Activated CD4-positive, CD25-positive, alpha-beta regulatory T cell treated with anti-CD3 and anti-CD28 coated beads, Interleukin-2, amount 50 U/mL, for 16 hours (primary cell): ENCODE data around the gene MANF.

ENCODE experiments used
- DNase-seq: peaks from one replicate; pipeline ENCODE4 v3.0.0-alpha.2; 2020; ENCODE audit warnings: low read depth, low spot score

The MANF gene

DNA sequence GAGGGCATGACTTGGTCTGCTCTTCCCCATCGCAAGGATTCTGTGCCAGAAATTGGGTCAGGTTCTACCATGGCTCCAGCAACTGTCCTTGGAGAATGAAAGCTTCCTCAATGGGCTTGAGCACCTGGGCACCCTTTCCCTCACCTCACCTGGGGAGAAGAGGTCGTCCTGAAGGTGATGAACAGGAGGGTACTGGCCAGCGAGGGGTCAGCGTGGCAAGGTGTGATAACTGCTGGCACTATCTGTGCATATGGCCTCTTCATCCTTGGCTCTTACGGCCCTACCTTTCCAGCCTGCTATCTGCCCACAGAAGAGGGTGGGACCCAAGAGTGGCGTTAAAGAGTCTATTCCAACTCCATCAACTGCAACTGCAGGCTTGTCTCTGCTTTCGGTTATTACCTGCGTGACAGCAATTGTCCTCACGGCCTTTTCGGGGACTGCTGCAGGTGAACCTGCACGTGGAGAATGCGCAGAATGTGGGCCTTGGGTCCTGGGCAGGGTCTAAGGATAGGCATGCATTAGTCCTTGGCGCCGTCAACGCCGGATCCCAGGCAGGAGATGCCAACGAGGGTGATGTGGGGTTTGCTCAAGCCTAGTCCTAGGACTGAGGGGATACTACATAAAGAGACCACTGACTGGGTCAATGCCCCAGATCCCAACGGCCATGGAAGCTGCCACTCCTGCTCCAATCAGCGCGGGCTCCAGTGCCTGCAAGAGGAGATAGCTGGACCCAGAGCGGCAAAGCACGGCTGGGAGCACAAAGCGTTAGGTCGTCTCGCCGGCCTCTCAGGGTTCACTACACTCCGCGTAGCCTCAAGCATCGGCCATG is 5.4 kb downstream of the MANF start:
- no peak for DNase-seq

DNA sequence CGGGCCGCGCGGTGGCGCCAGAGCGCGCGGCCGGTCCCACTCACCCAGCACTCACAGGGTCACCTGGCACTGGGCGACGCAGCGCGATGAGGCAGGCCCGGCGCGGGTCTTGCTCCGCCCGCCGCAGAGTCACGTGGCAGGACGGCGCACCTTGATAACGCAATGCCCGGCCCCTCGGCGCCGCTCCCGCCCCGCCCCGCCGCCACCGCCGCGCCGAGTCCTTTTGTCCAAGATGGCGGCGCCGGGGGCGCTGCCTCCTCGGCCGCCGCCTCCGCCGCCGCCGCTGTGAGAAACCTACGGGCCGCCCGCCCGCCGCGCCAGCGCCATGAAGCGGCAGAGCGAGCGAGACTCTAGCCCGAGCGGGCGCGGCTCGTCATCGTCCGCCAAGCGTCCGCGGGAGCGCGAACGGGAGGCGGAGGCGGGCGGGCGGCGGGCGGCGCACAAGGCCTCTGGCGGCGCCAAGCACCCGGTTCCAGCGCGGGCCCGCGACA is 6.0 kb downstream of the MANF start, which contains the start of gene RBM15B:
RBM15B (plus strand) TSS at position 211 of the 491 bp plus-strand sequence; CDS start at position 326, 115 bp downstream.
- peak; percentile 93 for DNase-seq

DNA sequence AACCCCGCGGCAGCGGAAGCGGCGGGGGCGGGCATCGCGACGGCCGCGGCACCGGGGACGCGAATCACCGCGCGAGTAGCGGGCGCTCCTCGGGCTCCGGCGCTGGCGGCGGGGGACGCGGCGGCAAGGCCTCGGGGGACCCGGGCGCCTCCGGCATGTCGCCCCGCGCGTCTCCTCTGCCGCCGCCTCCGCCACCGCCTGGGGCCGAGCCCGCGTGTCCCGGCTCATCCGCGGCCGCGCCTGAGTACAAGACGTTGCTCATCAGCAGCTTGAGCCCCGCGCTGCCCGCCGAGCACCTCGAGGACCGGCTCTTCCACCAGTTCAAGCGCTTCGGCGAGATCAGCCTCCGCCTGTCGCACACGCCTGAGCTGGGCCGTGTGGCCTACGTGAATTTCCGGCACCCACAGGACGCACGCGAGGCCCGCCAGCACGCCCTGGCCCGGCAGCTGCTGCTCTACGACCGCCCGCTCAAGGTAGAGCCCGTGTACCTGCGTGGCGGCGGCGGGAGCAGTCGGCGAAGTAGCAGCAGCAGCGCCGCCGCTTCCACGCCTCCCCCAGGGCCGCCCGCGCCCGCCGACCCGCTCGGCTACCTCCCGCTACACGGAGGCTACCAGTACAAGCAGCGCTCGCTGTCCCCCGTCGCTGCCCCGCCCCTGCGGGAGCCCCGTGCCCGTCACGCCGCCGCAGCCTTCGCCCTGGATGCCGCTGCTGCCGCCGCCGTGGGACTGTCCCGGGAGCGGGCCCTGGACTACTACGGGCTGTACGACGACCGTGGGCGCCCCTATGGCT is 6.7 kb downstream of the MANF start:
- DNase-seq = peak; percentile 24

DNA sequence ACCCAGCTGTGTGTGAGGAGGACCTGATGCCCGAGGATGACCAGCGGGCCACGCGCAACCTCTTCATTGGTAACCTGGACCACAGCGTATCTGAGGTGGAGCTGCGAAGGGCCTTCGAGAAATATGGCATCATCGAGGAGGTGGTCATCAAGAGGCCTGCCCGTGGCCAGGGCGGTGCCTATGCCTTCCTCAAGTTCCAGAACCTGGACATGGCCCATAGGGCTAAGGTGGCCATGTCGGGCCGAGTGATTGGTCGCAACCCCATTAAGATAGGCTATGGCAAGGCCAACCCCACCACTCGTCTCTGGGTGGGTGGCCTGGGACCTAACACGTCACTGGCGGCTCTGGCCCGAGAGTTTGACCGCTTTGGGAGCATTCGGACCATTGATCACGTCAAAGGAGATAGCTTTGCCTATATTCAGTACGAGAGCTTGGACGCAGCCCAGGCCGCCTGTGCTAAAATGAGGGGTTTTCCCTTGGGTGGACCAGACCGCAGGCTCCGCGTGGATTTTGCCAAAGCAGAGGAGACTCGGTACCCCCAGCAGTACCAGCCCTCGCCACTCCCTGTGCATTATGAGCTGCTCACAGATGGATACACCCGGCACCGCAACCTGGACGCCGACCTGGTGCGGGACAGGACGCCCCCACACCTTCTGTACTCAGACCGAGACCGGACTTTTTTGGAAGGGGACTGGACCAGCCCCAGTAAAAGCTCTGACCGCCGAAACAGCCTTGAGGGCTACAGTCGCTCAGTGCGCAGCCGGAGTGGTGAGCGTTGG is 7.5 kb downstream of the MANF start:
- no peak for DNase-seq

DNA sequence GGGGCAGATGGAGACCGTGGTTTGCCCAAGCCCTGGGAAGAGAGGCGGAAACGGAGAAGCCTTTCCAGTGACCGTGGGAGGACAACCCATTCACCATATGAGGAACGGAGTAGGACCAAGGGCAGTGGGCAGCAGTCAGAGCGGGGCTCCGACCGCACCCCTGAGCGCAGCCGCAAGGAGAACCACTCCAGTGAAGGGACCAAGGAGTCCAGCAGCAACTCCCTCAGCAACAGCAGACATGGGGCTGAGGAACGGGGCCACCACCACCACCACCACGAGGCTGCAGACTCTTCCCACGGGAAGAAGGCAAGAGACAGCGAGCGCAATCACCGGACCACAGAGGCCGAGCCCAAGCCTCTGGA is 8.0 kb downstream of the MANF start:
- no peak for DNase-seq

DNA sequence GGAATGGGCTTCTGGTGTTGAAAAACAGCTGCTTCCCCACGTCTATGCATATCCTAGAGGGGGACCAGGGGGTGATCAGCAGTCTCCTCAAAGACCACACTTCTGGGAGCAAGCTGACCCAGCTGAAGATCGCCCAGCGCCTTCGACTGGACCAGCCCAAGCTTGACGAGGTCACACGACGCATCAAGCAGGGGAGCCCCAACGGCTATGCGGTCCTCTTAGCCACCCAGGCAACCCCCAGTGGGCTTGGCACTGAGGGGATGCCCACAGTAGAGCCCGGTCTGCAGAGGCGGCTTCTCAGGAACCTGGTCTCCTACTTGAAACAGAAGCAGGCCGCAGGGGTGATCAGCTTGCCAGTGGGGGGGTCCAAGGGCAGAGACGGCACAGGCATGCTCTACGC is 8.5 kb downstream of the MANF start:
- DNase-seq = no peak

DNA sequence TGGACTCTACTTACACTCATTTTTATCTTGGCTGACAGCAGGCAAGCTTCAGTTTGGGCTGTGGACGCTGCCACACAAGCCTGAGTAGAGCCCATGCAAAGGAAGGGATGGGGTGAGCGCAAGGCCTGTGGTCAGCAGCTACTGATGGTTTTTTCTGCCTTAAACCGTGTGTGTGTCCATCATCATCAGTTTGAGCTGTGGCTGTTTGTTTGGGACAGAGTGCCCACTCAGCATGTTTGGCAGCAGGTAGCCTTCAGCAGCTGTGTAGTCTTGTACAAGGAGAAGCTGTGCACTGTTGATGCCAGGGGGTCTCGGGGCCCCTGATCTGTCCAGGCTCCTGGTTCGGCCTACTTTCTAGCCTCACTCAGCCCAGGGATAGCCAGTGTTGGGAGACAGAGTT is 9.4 kb downstream of the MANF start:
- DNase-seq = no peak

DNA sequence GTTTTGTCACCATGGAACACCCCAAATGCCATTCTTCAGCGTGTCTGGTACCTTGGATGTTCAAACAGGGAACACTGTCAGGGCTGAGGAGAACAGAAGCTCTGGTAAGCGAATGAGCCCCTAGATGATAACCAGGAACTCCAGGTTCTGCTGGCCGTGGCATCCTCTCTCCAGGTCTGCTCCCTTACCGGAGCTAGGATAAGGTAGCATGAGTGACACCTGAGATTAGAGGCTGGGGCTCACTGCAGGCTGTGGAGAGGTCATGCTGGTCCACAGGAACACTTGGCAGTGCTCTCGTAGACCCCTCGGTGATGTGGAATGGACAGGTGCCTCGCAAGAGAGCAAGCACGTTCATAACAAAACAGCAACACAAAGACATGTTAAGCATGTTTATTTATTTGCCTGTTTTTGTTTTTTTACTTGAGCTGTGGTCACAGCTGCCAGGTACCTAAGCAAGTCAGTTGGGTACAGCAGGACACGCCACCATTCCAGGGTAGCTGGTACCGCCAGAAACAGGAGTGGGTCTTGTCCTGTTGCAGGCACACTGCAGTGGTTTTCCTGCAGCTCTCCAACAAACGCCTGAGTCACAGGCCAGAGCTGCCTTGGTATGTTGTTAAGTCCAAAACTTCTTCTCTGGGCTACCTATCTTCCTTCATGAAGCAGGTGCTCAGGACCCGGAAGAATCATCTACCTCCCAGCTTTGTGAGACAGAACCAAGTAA is 10.6 kb downstream of the MANF start:
- DNase-seq = no peak

DNA sequence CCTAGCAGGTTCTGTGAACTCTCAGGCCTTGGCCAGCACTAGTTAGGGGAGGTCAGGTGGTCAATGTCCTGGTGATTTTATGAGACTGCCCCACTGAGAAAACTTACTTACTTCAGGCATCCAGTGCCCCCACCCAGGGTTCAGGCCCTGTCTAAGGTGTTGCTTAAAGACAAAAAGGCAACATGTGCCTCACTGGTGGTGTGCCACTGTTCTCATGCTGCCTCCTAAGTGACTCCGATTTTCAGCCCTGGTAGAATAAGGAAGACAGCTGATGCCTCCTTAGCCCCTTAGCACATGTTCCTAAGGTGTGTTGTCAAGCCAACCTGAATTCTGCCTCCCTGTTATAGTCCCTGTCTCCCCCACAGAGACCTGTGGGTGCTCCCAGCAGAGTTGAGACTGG is 11.3 kb downstream of the MANF start:
- DNase-seq = no peak

DNA sequence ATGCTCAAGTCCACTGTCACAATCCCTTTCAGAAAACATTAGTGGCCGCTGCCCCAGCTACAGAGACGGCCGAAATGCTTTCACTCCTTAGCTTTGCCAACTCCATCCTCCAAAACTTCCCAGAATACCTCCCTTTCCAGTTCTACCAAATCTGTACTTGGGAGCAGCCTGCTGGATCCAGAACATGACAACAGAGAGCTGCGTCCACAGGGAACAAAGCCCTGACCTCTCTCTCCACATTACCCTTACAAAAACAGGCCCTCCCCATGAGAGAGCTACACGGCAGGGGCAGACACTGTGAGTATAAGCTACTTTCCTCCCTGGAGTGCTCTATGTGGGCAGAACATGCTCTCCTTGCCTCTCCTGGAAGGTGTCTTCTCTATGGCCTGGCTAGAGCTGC is 12.3 kb downstream of the MANF start:
- no peak for DNase-seq

DNA sequence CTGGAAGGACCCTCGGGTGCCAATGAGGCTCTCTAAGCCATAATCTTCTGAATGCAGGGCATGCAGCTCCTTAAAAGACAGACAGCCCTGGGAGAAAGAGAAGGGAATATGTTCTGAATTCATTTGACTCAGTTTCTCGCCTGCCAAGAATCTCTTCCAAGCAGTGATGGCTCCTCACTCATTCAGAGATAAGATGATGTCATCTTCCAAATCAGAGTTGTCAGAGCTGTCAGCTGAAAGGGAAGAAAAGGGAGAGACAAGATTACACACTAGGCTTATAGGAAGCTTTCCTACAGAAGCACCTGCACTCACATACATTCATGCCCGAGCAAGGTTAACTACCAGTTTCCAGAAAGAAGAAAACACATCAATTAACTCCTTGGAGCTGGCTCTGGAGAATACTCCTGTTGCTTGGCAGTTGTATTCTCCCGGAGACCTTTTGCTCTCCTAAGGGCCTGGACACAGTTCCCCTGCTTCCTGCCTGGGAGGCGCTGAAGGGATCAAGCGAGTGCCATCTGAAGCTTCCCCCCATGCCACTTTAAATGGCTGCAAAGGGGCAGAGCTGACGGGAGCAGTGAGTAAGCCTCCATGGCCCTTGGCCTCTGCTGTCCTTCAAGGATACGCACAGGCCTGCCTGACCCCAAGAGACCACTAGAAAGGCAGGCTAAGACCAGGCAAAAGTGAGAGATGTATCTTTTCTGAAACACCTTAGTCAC is 13.7 kb downstream of the MANF start:
- no peak for DNase-seq

DNA sequence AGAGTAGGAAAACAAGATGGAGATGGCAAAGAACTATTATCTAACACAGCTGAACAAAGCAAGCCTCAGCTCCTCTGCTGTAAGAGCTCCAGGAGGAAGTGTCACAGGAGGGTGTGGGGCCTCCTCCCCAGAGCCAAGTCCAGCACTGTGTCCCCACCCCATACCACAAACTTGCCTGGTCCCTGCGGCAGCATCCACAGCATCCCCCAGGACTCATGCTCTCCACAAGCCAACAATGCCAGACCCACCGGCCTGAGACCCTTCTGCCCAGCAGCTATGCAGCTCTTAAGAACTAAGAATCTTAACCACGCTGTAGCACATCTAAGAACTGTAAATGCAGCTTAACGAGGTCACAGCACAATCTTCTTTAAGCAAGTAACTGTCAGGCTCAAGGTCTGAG is 15.1 kb downstream of the MANF start:
- no peak for DNase-seq

DNA sequence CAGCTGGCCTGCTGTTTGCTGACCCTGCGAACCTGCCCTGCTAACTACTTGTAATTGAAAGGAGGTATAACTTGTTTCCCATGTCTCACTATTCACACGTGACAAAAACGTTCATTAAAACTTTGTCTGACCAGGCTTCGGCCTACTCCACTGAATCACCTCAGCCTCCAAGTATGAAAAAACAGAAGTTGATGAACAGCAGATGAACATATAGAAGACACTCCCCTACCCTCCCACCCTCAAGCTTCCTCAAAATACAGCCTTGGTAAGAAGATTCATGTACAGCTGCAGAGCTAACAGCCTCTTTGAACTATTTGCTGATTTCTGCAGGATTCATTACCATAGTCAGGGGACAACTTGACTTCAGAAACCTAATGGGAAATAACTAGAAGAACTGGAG is 16.6 kb downstream of the MANF start:
- DNase-seq = no peak

DNA sequence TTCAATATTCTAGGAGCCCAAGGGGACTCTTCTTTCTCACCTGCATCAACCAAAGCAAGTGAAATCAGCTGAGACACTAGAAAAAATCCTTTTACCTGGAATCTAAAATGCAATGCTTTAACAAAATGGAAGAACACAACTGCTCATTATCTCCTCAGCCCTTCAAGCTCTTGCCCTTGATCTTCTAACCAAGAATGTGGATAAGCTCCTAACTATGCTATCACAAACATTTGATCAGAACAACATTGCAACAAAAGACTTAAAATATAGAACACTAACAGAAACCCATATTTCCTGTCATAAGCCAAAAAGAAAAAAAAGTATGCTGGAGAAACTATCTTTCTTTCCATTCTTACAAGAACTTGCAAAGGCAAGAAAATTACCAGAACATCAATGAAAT is 18.6 kb downstream of the MANF start:
- DNase-seq = no peak

DNA sequence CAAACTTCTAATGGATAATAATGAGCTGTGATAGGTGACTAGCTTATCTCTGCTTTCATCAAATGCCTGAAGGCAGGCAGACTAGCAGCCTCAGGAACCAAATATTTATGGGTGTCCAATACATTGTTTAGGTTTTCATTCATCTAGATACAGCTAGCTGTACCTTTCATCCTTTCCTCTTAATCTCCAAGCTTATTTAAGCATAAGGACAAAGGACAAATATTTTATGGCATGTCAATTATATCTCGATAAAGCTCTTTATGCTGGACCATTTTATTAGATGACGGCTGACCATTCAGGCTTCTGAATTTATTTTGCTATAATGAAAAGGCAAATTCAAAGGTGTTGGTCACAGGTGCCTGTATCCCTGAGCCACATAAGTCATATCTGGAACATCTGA is 22.9 kb downstream of the MANF start:
- no peak for DNase-seq

DNA sequence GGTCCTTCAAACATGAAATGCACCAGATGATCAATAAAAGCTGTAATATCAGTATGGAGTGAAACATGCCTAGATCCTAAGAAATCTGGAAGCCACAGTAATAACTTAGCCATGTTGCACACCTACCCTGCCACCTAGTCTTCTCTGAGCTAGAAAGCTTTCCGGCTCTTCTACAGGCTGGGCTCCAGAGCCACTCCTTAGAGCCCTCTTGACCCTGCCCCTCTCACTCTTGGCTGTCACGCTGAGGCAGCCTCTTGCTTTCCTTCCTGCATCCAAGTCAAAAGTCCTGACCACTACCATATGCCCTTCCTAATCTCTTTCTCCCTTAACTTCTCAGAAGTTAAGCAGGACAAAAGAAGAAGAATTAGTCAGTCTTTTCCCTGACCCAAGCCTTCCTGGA is 23.7 kb downstream of the MANF start:
- no peak for DNase-seq

DNA sequence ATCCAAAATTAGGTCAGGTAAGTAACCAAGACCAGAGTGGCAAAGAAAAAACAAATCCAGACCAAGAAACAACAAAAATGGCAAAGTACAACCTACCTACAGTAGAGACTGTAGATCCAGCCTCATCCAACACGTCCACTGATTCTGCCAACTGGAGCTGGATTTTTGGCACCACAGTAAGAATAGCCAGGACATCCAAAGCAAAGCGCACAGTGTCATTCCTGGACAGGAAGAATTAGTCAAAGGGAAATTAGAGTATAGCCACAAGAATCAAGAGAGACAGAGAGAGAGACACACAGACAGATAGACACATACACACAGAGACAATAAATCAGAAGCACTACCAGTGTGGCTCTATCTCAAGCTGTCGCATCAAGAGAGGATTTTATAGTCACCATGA is 37.1 kb downstream of the MANF start:
- no peak for DNase-seq

DNA sequence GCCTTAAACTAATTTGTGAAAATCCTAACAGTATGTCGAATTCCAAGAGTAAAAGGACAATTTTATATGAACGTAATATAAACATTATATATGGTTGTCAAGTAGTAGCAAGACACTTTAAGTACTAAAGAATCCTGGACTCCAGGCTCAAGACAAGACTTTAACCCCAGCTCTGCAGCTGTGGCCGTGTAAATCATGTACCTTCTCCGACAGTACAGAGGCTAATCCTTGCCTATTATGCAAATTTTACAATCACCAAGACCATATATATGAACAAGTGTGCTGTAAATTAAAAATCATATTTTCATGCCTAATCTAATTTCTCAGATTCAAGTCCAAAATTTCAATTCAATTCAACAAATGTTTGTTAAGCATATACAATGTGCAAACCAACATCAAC is 41.8 kb downstream of the MANF start:
- no peak for DNase-seq

DNA sequence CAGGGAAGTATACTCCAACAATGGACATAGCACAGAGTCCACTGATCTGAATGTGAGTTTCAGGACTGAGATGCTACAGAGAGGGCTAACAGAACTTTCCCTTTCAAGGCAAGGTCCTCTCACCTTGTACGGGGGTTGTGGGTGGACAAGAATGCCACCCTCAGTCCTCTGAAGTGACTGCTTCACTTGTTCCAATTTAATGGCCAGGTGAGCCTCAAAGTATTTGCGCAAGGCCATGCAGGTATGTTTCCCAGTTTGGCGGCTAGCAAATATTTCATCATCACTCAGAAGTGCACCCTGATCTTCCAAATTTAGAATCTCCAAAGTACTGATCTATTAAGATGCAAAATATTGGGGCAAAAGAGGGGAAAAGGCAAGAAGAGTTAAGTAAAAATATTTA is 44.0 kb downstream of the MANF start:
- no peak for DNase-seq

DNA sequence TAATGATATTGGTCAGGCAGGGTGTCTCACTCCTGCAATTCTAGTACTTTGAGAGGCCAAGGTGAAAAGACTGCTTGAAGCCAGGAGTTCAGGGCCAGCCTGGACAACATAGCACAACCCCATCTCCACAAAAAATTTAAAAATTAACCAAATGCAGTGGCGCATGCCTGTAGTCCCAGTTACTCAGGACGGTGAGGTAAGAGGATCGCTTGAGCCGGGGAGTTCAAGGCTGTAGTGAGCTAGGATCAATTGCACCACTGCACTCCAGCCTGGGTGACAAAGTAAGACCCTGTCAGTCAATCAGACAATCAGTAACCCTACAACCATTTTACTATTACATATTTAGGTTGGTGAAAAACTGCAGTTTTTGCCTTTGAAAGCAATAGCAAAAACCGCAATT is 49.0 kb downstream of the MANF start:
- no peak for DNase-seq
